MCF 10A (cell line): ENCODE measurements around the gene SECISBP2L. TPM values are rescaled to one million over a fixed set of nuclear protein-coding genes. Genes with fewer than 3 reads are reported as not detected.

ENCODE experiments used
- BruUV-seq: library from RNA; stranded (reverse); fragments of 400-500 nt; replicated peaks from 2 replicates; lab custom pipeline; 2021; lab: Mats Ljungman, UMichigan
- CTCF ChIA-PET: fragments of 300-600 bp; sonication (Branson Sonifier 250); formaldehyde crosslinking; extraction: SDS; loops from one replicate; lab custom pipeline; 2021; ENCODE audit warnings: antibody characterized with exemption, inconsistent platforms; lab: Yijun Ruan, JAX
- POLR2A ChIA-PET: fragments of 300-600, 350-650 bp; sonication (Branson Sonifier 250); formaldehyde crosslinking; extraction: SDS; loops from one replicate; lab custom pipeline; 2020; ENCODE audit warnings: antibody characterized with exemption, inconsistent platforms; lab: Yijun Ruan, JAX
- DNase-seq: peaks from one replicate; pipeline ENCODE4 v3.0.0-alpha.2; 2018; ENCODE audit not compliant: unreplicated experiment
- H3K27ac Mint-ChIP-seq: one replicate; pipeline ENCODE4 v1.8.0; 2022; ENCODE audit warnings: mild to moderate bottlenecking, low read depth, mixed read lengths; ENCODE audit not compliant: unreplicated experiment
- H3K27me3 Mint-ChIP-seq: one replicate; pipeline ENCODE4 v1.8.0; 2022; ENCODE audit warnings: mixed read lengths; ENCODE audit not compliant: insufficient read depth, unreplicated experiment
- H3K36me3 Mint-ChIP-seq: one replicate; pipeline ENCODE4 v1.8.0; 2022; ENCODE audit warnings: mild to moderate bottlenecking, moderate library complexity, mixed read lengths; ENCODE audit not compliant: insufficient read depth, unreplicated experiment
- H3K4me1 Mint-ChIP-seq: one replicate; pipeline ENCODE4 v1.8.0; 2022; ENCODE audit warnings: mixed read lengths; ENCODE audit not compliant: insufficient read depth, unreplicated experiment
- H3K4me3 Mint-ChIP-seq: one replicate; pipeline ENCODE4 v1.8.0; 2022; ENCODE audit warnings: mild to moderate bottlenecking, moderate library complexity, mixed read lengths; ENCODE audit not compliant: unreplicated experiment
- H3K9me3 Mint-ChIP-seq: one replicate; pipeline ENCODE4 v1.8.0; 2022; ENCODE audit warnings: mixed read lengths; ENCODE audit not compliant: unreplicated experiment
- intact Hi-C: fragments of 100-400 bp; cut with micrococcal nuclease; formaldehyde crosslinking; loops from 2 replicates; pipeline ENCODE4 v1.14.1; 2022
- total RNA-seq: library from RNA; stranded (reverse); gene quantifications from 2 replicates; pipeline ENCODE4 v1.2.3, GENCODE V29; 2022
- TF ChIP-seq, protein P1 (sequence below): fragments of 200-600 bp; IDR thresholded peaks from one replicate; pipeline ENCODE4 v1.8.0; 2022; ENCODE audit warnings: antibody characterized with exemption, mild to moderate bottlenecking; ENCODE audit not compliant: unreplicated experiment

Gene SECISBP2L
- total RNA-seq, 1 experiment from 2014 or later: 19.6 TPM

GRCh38 chr15:49040151-49040550 lies 6.1 kb downstream of the SECISBP2L start:
- no peak for DNase-seq
- intact Hi-C loops: loop anchor here (10.0 kb wide), 1 partner anchor 85 kb away; no protein-coding TSS in a partner anchor
- TF ChIP-seq, protein P1, sequence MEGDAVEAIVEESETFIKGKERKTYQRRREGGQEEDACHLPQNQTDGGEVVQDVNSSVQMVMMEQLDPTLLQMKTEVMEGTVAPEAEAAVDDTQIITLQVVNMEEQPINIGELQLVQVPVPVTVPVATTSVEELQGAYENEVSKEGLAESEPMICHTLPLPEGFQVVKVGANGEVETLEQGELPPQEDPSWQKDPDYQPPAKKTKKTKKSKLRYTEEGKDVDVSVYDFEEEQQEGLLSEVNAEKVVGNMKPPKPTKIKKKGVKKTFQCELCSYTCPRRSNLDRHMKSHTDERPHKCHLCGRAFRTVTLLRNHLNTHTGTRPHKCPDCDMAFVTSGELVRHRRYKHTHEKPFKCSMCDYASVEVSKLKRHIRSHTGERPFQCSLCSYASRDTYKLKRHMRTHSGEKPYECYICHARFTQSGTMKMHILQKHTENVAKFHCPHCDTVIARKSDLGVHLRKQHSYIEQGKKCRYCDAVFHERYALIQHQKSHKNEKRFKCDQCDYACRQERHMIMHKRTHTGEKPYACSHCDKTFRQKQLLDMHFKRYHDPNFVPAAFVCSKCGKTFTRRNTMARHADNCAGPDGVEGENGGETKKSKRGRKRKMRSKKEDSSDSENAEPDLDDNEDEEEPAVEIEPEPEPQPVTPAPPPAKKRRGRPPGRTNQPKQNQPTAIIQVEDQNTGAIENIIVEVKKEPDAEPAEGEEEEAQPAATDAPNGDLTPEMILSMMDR: no peak
- BruUV-seq: no TSS peak
- H3K27me3 Mint-ChIP-seq: no peaks in the 10 kb centered on the region
- peaks cover 18% of the 10 kb centered on the region for H3K4me1 Mint-ChIP-seq
- ChIA-PET CTCF (interaction anchor here (0.5 to 1.1 kb wide), 4 partner anchors 37 to 364 kb away, joined by 3 to 5 read pairs (median 3); no protein-coding TSS in a partner anchor), POLR2A (interaction anchor here (0.6 to 1.1 kb wide), 2 partner anchors 162 to 1195 kb away, joined by 3 to 4 read pairs; no protein-coding TSS in a partner anchor)
- no peaks in the 10 kb centered on the region for H3K36me3 Mint-ChIP-seq
- H3K27ac Mint-ChIP-seq: no peak overlapping the region
- H3K9me3 Mint-ChIP-seq: no peaks in the 10 kb centered on the region
- no peak overlapping the region for H3K4me3 Mint-ChIP-seq

- Mint-ChIP-seq H3K4me1 (peaks cover 18% of the 10 kb centered on the region), H3K27ac (peak overlapping the region; percentile 61), H3K36me3 (no peaks in the 10 kb centered on the region), H3K4me3 (no peak overlapping the region), H3K9me3 (no peaks in the 10 kb centered on the region), H3K27me3 (no peaks in the 10 kb centered on the region)
- DNase-seq: no peak
- TF ChIP-seq, protein P1: no peak
- no TSS peak for BruUV-seq
- POLR2A ChIA-PET: interaction anchor here (0.7 to 4.4 kb wide), 6 partner anchors 7 to 653 kb away, joined by 3 to 25 read pairs (median 4); partner anchors contain the start of genes COPS2, EID1 and SECISBP2L
- intact Hi-C loops: no loop called here
- CTCF ChIA-PET: interaction anchor here (0.5 to 1.8 kb wide), 4 partner anchors 12 to 600 kb away, joined by 3 to 6 read pairs (median 4); no protein-coding TSS in a partner anchor
These were observed 7.9 kb downstream of the SECISBP2L start for GRCh38 chr15:49038382-49038781.

GRCh38 chr15:49037546-49037940 lies 8.7 kb downstream of the SECISBP2L start:
- no peak for DNase-seq
- POLR2A ChIA-PET: interaction anchor here (0.6 to 4.4 kb wide), 10 partner anchors 8 to 1111 kb away, joined by 3 to 25 read pairs (median 3); partner anchors contain the start of genes COPS2, EID1, GALK2 and SECISBP2L
- Mint-ChIP-seq H3K36me3 (no peaks in the 10 kb centered on the region), H3K4me3 (no peak overlapping the region), H3K9me3 (no peaks in the 10 kb centered on the region), H3K27ac (peak overlapping the region; percentile 61), H3K4me1 (peaks cover 18% of the 10 kb centered on the region), H3K27me3 (no peaks in the 10 kb centered on the region)
- TF ChIP-seq, protein P1: no peak
- intact Hi-C loops: no loop called here
- no TSS peak for BruUV-seq
- CTCF ChIA-PET: interaction anchor here (0.8 to 1.8 kb wide), 3 partner anchors 13 to 1242 kb away, joined by 4 to 6 read pairs (median 4); no protein-coding TSS in a partner anchor

GRCh38 chr15:49036650-49037545 lies 9.3 kb downstream of the SECISBP2L start:
- no peak overlapping the region for H3K27ac Mint-ChIP-seq
- no peaks in the 10 kb centered on the region for H3K9me3 Mint-ChIP-seq
- POLR2A ChIA-PET: interaction anchor here (0.7 to 4.4 kb wide), 6 partner anchors 9 to 133 kb away, joined by 3 to 25 read pairs (median 3); partner anchors contain the start of genes COPS2, GALK2 and SECISBP2L
- CTCF ChIA-PET: interaction anchor here (0.6 to 0.8 kb wide), 2 partner anchors 190 to 1243 kb away, joined by 3 to 4 read pairs; no protein-coding TSS in a partner anchor
- intact Hi-C loops: no loop called here
- H3K4me1 Mint-ChIP-seq: peaks cover 13% of the 10 kb centered on the region
- no TSS peak for BruUV-seq
- DNase-seq: no peak
- TF ChIP-seq, protein P1: no peak
- no peak overlapping the region for H3K4me3 Mint-ChIP-seq
- H3K27me3 Mint-ChIP-seq: no peaks in the 10 kb centered on the region
- peaks cover 5% of the 10 kb centered on the region for H3K36me3 Mint-ChIP-seq
